ENCODE measurements around the gene NUP62.

DNA sequence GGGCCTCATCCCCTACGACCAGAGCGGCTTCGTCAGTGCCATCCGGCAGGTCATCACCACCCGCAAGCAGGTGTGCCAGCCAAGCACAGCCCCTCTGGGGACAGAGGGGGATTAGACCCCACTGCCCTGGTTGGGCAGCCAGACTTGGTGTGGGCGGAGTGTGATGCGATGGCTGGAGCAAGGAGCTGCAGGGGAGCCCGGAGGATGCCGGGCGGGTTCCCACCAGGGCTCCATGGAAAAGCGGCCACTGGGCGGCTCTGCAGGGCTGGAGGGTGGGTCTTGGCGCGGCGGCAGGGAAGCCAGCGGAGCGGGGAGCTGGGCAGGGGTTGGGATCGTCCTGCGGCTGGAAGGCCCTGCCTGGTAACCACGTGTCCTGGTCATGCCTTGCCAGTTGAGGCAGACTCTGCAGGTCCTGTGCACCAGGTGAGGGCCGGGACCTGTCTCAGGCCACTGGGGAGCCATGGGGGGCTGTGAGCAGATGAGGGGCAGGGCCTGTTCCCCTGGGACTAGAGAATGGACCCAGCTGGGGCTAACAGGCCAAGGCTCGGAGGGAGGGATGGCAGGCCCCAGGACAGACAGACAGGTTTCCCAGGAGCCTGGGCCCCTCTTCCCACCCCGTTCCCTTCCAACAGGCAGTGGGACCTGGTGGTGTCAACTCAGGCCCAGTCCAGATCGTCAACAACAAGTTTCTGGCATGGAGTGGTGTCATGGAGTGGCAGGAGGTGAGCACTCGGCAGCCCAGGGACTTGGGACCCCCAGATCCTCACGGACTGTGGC lies 72.1 kb downstream of the NUP62 start:
- TF ChIP-seq POLR2A (IDR thresholded peaks at IDR 0.05; ENCODE audit: low read depth, low read length) (no peak), RAD21 (IDR thresholded peaks at IDR 0.05; ENCODE audit: low read length) (no peak), CEBPB (IDR thresholded peaks at IDR 0.05; ENCODE audit: low read depth, low read length) (no peak), SMC3 (IDR thresholded peaks at IDR 0.05; ENCODE audit: low read depth, low read length) (no peak), FOS (IDR thresholded peaks at IDR 0.05; ENCODE audit: low read depth, low read length) (no peak), RCOR1 (IDR thresholded peaks at IDR 0.05; ENCODE audit: insufficient replicate concordance, low read length) (no peak), CHD1 (IDR thresholded peaks at IDR 0.05; ENCODE audit: low read depth, low read length) (no peak), RFX5 (IDR thresholded peaks at IDR 0.05; ENCODE audit: low read depth, low read length) (no peak), BHLHE40 (IDR thresholded peaks at IDR 0.05; ENCODE audit: low read depth, low read length) (no peak)
- TF ChIP-seq, protein P1, sequence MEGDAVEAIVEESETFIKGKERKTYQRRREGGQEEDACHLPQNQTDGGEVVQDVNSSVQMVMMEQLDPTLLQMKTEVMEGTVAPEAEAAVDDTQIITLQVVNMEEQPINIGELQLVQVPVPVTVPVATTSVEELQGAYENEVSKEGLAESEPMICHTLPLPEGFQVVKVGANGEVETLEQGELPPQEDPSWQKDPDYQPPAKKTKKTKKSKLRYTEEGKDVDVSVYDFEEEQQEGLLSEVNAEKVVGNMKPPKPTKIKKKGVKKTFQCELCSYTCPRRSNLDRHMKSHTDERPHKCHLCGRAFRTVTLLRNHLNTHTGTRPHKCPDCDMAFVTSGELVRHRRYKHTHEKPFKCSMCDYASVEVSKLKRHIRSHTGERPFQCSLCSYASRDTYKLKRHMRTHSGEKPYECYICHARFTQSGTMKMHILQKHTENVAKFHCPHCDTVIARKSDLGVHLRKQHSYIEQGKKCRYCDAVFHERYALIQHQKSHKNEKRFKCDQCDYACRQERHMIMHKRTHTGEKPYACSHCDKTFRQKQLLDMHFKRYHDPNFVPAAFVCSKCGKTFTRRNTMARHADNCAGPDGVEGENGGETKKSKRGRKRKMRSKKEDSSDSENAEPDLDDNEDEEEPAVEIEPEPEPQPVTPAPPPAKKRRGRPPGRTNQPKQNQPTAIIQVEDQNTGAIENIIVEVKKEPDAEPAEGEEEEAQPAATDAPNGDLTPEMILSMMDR (conservative IDR thresholded peaks at IDR 0.05; ENCODE audit: low read depth, low read length) = no peak
- TF ChIP-seq, protein P2, sequence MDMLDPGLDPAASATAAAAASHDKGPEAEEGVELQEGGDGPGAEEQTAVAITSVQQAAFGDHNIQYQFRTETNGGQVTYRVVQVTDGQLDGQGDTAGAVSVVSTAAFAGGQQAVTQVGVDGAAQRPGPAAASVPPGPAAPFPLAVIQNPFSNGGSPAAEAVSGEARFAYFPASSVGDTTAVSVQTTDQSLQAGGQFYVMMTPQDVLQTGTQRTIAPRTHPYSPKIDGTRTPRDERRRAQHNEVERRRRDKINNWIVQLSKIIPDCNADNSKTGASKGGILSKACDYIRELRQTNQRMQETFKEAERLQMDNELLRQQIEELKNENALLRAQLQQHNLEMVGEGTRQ (IDR thresholded peaks at IDR 0.05; ENCODE audit: low read depth, low read length) = no peak
